K562 (cell line): ENCODE measurements around the gene SIKE1. TPM values are rescaled to one million over a fixed set of nuclear protein-coding genes. Genes with fewer than 3 reads are reported as not detected.

Experiments used
- CREBBP ChIP-seq: IDR thresholded peaks from one replicate; pipeline ENCODE4 v1.6.1; 2012; ENCODE audit warnings: low read depth, mild to moderate bottlenecking, control low read depth, inconsistent platforms, low read length
- DMBX1 ChIP-seq: fragments of 250-450 bp; sonication (Bioruptor Pico); IDR thresholded peaks from 2 replicates; pipeline ENCODE4 v1.8.0; 2022; ENCODE audit warnings: inconsistent platforms, mild to moderate bottlenecking, moderate library complexity, borderline replicate concordance
- ETV6 ChIP-seq, 3 experiments: fragments of 150-350 bp in 1 of 3; sonication (generic) in 1 of 3; formaldehyde crosslinking in 1 of 3; IDR thresholded peaks; 2 replicates each; pipeline versions ENCODE4 v1.6.1 to v1.8.0; 2014 to 2022; ENCODE audit warnings: borderline replicate concordance in 2 of 3, low read depth in 2 of 3, antibody characterized with exemption in 1 of 3, low read length in 1 of 3, mild to moderate bottlenecking in 1 of 3, missing genetic modification reagents in 1 of 3
- KAT8 ChIP-seq: fragments of 450-650 bp; IDR thresholded peaks from 2 replicates; pipeline ENCODE4 v1.6.1; 2016; ENCODE audit warnings: low read depth, mild to moderate bottlenecking
- PHF20 ChIP-seq: fragments of 450-650 bp; IDR thresholded peaks from 2 replicates; pipeline ENCODE4 v1.6.1; 2018; ENCODE audit not compliant: partially characterized antibody
- ZBTB40 ChIP-seq, 2 experiments: fragments of 450-650 bp in 1 of 2; sonication (generic) in 1 of 2; formaldehyde crosslinking in 1 of 2; IDR thresholded peaks; 2 replicates each; pipeline versions ENCODE4 v1.7.1 to v1.9.0; 2016 to 2022; ENCODE audit warnings: inconsistent platforms in 1 of 2, mild to moderate bottlenecking in 1 of 2, missing genetic modification reagents in 1 of 2
- ZNF12 ChIP-seq: sonication (generic); formaldehyde crosslinking; IDR thresholded peaks from 2 replicates; pipeline ENCODE4 v1.4.0; 2020; ENCODE audit warnings: mild to moderate bottlenecking, missing genetic modification reagents
- ZNF512 ChIP-seq: IDR thresholded peaks from 2 replicates; pipeline ENCODE4 v1.6.1; 2016; ENCODE audit warnings: missing genetic modification characterization, missing compliant biosample characterization
- polyA plus RNA-seq, 8 experiments: library from polyadenylated mRNA; depleted of rRNA in 4 of 8; stranded (reverse) in 5 of 8; unstranded in 3 of 8; fragments of >200 nt; fragmentation: Nextera tagmentation in 2 of 8; fragmentation: Illumina TruSeq in 1 of 8; extraction: Ambion mirVana in 2 of 8; extraction: Trizol in 1 of 8; gene quantifications; 2 replicates each; pipeline versions ENCODE4 v1.2.1 to v1.2.3, GENCODE V29; 2011 to 2014; ENCODE audit warnings: inconsistent platforms in 1 of 8, missing spikeins in 1 of 8
- total RNA-seq, 7 experiments: library from RNA; depleted of rRNA in 6 of 7; stranded (reverse); fragments of >200 nt in 6 of 7; fragmentation: Illumina TruSeq in 2 of 7; extraction: Trizol in 2 of 7; gene quantifications; 2 replicates each; pipeline versions ENCODE4 v1.2.1 to v1.2.3, GENCODE V29; 2011 to 2021; ENCODE audit warnings: low replicate concordance in 1 of 7
- TF ChIP-seq, protein P1 (sequence below): fragments of 450-650 bp; IDR thresholded peaks from 2 replicates; pipeline ENCODE4 v1.6.1; 2016; ENCODE audit warnings: mild to moderate bottlenecking
- TF ChIP-seq, protein P2 (sequence below): fragments of 250-450 bp; sonication (Bioruptor Pico); IDR thresholded peaks from 2 replicates; pipeline ENCODE4 v1.8.0; 2022; ENCODE audit warnings: inconsistent platforms

SIKE1 gene
- total and polyA plus RNA-seq, 9 of the 15 experiments (the other 6 are each of a cell fraction or from before 2014, with no cell fraction given) = 21.8 to 144 (median 76.3) TPM

DNA sequence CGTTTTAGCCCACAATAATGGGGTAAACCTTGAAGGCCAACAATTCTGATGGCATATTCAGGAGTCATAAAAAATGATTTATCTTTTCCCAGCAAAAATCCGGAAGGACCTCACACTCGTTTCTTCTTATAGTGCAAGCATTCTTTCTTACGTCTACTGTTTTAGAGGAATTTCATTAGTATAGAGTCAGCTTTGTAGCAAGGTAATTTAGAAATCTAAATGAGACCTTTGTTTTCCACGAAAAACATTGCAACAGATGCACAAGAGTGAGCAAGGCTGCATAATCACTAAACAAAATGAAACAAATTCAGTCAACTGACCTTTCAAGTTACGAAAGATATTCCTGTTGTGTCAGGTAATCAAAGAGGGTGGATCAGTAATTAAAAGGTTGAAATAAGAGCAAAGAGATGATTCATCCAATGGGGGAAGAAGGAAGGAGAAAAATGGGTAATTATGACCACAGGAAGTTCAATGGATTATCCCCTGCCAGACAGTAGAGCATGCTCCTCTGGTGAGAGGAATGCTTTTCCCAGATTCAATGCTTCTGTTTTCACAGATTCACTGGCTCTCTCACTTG lies 22.1 kb downstream of the SIKE1 start (continued):
- TF ChIP-seq ZNF12 (CRISPR knock-in tag) = no peak
- TF ChIP-seq ZNF512 (tag) = peak; percentile 60; the same call in 1 of the 2 replicates
- TF ChIP-seq ZBTB40 (IDR thresholded peaks at IDR 0.05) = peak; percentile 25
- TF ChIP-seq ZBTB40 (CRISPR knock-in tag; IDR thresholded peaks at IDR 0.05) = no peak
- TF ChIP-seq, protein P1, sequence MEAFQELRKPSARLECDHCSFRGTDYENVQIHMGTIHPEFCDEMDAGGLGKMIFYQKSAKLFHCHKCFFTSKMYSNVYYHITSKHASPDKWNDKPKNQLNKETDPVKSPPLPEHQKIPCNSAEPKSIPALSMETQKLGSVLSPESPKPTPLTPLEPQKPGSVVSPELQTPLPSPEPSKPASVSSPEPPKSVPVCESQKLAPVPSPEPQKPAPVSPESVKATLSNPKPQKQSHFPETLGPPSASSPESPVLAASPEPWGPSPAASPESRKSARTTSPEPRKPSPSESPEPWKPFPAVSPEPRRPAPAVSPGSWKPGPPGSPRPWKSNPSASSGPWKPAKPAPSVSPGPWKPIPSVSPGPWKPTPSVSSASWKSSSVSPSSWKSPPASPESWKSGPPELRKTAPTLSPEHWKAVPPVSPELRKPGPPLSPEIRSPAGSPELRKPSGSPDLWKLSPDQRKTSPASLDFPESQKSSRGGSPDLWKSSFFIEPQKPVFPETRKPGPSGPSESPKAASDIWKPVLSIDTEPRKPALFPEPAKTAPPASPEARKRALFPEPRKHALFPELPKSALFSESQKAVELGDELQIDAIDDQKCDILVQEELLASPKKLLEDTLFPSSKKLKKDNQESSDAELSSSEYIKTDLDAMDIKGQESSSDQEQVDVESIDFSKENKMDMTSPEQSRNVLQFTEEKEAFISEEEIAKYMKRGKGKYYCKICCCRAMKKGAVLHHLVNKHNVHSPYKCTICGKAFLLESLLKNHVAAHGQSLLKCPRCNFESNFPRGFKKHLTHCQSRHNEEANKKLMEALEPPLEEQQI = peak; percentile 4; the same call in 1 of the 2 replicates
- TF ChIP-seq PHF20 = peak; percentile 47
- peak; percentile 60; the same call in 1 of the 2 replicates for TF ChIP-seq KAT8
- TF ChIP-seq DMBX1 (CRISPR knock-in tag) = no peak
- TF ChIP-seq CREBBP = no peak
- TF ChIP-seq ETV6 (IDR thresholded peaks at IDR 0.05; ENCODE audit: borderline replicate concordance in 1 of 2, low read depth in 2 of 2, low read length in 1 of 2) = no peak
- no peak for TF ChIP-seq ETV6 (CRISPR knock-in tag; IDR thresholded peaks at IDR 0.05; ENCODE audit: borderline replicate concordance)
- TF ChIP-seq, protein P2, sequence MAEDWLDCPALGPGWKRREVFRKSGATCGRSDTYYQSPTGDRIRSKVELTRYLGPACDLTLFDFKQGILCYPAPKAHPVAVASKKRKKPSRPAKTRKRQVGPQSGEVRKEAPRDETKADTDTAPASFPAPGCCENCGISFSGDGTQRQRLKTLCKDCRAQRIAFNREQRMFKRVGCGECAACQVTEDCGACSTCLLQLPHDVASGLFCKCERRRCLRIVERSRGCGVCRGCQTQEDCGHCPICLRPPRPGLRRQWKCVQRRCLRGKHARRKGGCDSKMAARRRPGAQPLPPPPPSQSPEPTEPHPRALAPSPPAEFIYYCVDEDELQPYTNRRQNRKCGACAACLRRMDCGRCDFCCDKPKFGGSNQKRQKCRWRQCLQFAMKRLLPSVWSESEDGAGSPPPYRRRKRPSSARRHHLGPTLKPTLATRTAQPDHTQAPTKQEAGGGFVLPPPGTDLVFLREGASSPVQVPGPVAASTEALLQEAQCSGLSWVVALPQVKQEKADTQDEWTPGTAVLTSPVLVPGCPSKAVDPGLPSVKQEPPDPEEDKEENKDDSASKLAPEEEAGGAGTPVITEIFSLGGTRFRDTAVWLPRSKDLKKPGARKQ = peak; percentile 90; the same call in 1 of the 2 replicates
